IMR-90 (cell line): ENCODE measurements around the gene APMAP.

ENCODE experiments used
- CEBPB ChIP-seq: IDR thresholded peaks from 2 replicates; pipeline ENCODE4 v1.6.1; 2012; ENCODE audit warnings: low read depth, low read length, improper control_type of control experiment
- CHD1 ChIP-seq: IDR thresholded peaks from 2 replicates; pipeline ENCODE4 v1.6.1; 2012; ENCODE audit warnings: low read depth, low read length, improper control_type of control experiment
- FOS ChIP-seq: fragments of 150-350 bp; IDR thresholded peaks from 2 replicates; pipeline ENCODE4 v1.6.1; 2016; ENCODE audit warnings: low read depth, low read length
- MAFK ChIP-seq: IDR thresholded peaks from 2 replicates; pipeline ENCODE4 v1.6.1; 2012; ENCODE audit warnings: low read depth, low read length, improper control_type of control experiment
- MXI1 ChIP-seq: IDR thresholded peaks from 2 replicates; pipeline ENCODE4 v1.6.1; 2012; ENCODE audit warnings: low read depth, mild to moderate bottlenecking, low read length, moderate library complexity, borderline replicate concordance
- POLR2A ChIP-seq: IDR thresholded peaks from 2 replicates; pipeline ENCODE4 v1.6.1; 2012; ENCODE audit warnings: mild to moderate bottlenecking, low read depth, low read length
- RAD21 ChIP-seq: IDR thresholded peaks from 2 replicates; pipeline ENCODE4 v1.6.1; 2012; ENCODE audit warnings: low read length, improper control_type of control experiment
- RCOR1 ChIP-seq: IDR thresholded peaks from 2 replicates; pipeline ENCODE4 v1.6.1; 2012; ENCODE audit warnings: mild to moderate bottlenecking, low read length, improper control_type of control experiment; ENCODE audit not compliant: insufficient replicate concordance
- TF ChIP-seq, protein P1 (sequence below): conservative IDR thresholded peaks from 2 replicates; pipeline ENCODE4 v1.5.1; 2012; ENCODE audit warnings: mild to moderate bottlenecking, low read depth, low read length, improper control_type of control experiment

GRCh38 chr20:24939036-24939435 lies 53.5 kb downstream of the APMAP start:
- TF ChIP-seq POLR2A (no peak), CEBPB (no peak), MXI1 (no peak), RAD21 (no peak), FOS (no peak), CHD1 (no peak), MAFK (no peak), RCOR1 (no peak)
- TF ChIP-seq, protein P1, sequence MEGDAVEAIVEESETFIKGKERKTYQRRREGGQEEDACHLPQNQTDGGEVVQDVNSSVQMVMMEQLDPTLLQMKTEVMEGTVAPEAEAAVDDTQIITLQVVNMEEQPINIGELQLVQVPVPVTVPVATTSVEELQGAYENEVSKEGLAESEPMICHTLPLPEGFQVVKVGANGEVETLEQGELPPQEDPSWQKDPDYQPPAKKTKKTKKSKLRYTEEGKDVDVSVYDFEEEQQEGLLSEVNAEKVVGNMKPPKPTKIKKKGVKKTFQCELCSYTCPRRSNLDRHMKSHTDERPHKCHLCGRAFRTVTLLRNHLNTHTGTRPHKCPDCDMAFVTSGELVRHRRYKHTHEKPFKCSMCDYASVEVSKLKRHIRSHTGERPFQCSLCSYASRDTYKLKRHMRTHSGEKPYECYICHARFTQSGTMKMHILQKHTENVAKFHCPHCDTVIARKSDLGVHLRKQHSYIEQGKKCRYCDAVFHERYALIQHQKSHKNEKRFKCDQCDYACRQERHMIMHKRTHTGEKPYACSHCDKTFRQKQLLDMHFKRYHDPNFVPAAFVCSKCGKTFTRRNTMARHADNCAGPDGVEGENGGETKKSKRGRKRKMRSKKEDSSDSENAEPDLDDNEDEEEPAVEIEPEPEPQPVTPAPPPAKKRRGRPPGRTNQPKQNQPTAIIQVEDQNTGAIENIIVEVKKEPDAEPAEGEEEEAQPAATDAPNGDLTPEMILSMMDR = no peak
